Activated CD4-positive, alpha-beta T cell treated with anti-CD3 and anti-CD28 coated beads for 36 hours (primary cell): ENCODE measurements around the gene P2RY14. TPM values are rescaled to one million over a fixed set of nuclear protein-coding genes. Genes with fewer than 3 reads are reported as not detected.
"Not testable (repeated sequence)": the region's sequence is repeated elsewhere in the genome, so short reads cannot be mapped to it uniquely, and the experiment has no call there.

Experiments used
- ATAC-seq: fragments of 200-7000 bp; cut with Tn5 transposase; one replicate; pipeline ENCODE4 v1.10.0; 2021; ENCODE audit warnings: mild to moderate bottlenecking, moderate library complexity
- CTCF ChIA-PET: fragments of 350-600 bp; sonication (Branson Sonifier 250); formaldehyde crosslinking; loops from one replicate; lab custom pipeline; 2021; ENCODE audit warnings: antibody characterized with exemption; lab: Charles Lee
- POLR2A ChIA-PET: fragments of 350-600 bp; sonication (Branson Sonifier 250); formaldehyde crosslinking; loops from one replicate; lab custom pipeline; 2021; ENCODE audit warnings: antibody characterized with exemption, inconsistent platforms; lab: Charles Lee
- DNase-seq: peaks from one replicate; pipeline ENCODE4 v3.0.0-alpha.2; 2020
- H3K27ac Mint-ChIP-seq: one replicate; pipeline ENCODE4 v1.8.0; 2021; ENCODE audit warnings: mixed read lengths
- H3K27me3 Mint-ChIP-seq: one replicate; pipeline ENCODE4 v1.8.0; 2021; ENCODE audit warnings: mixed read lengths
- H3K36me3 Mint-ChIP-seq: one replicate; pipeline ENCODE4 v1.8.0; 2021; ENCODE audit warnings: low read depth, mixed read lengths
- H3K4me1 Mint-ChIP-seq: one replicate; pipeline ENCODE4 v1.8.0; 2021; ENCODE audit warnings: mixed read lengths
- H3K4me3 Mint-ChIP-seq: one replicate; pipeline ENCODE4 v1.8.0; 2021; ENCODE audit warnings: mild to moderate bottlenecking, moderate library complexity, mixed read lengths
- H3K9me3 Mint-ChIP-seq: one replicate; pipeline ENCODE4 v1.8.0; 2021; ENCODE audit warnings: low read depth, mixed read lengths
- intact Hi-C, 2 experiments: fragments of 100-400 bp; cut with DNase I in 1 of 2; cut with micrococcal nuclease in 1 of 2; formaldehyde crosslinking; loops; one replicate each; pipeline versions ENCODE4 v1.14.2 to v1.15.1; 2022 to 2024; cut with DNase I, micrococcal nuclease
- total RNA-seq, 2 experiments: library from RNA; stranded (reverse); gene quantifications; one replicate each; pipeline ENCODE4 v1.2.3, GENCODE V29; 2021

P2RY14 gene
- total RNA-seq, 2 experiments from 2014 or later = 0.16 to 0.25 TPM

GRCh38 chr3:151232991-151233390, 45.4 kb downstream of the P2RY14 start:
- CTCF ChIA-PET = interaction anchor here (0.6 to 1.8 kb wide), 7 partner anchors 21 to 77 kb away, joined by 3 to 6 read pairs (median 4); partner anchors contain the start of gene P2RY14
- intact Hi-C loops = no loop called here

GRCh38 chr3:151232403-151232802, 45.9 kb downstream of the P2RY14 start:
- H3K27ac Mint-ChIP-seq, POLR2A ChIA-PET, ATAC-seq, H3K27me3 Mint-ChIP-seq, DNase-seq, intact Hi-C loops, H3K9me3 Mint-ChIP-seq, H3K36me3 Mint-ChIP-seq, H3K4me3 Mint-ChIP-seq: not testable (repeated sequence)
- H3K4me1 Mint-ChIP-seq = peaks cover 28% of the 10 kb centered on the region
- CTCF ChIA-PET = interaction anchor here (0.6 to 1.8 kb wide), 6 partner anchors 21 to 76 kb away, joined by 3 to 6 read pairs (median 4); partner anchors contain the start of gene P2RY14

More at GRCh38 chr3:151232991-151233390, 45.4 kb downstream of the P2RY14 start:
- Mint-ChIP-seq H3K27me3 (no peaks in the 10 kb centered on the region), H3K4me1 (peaks cover 22% of the 10 kb centered on the region), H3K36me3 (no peaks in the 10 kb centered on the region), H3K4me3 (no peak overlapping the region), H3K27ac (no peak overlapping the region), H3K9me3 (no peaks in the 10 kb centered on the region)
- POLR2A ChIA-PET = no interaction called here
- DNase-seq = no peak
- ATAC-seq = no peak

- Mint-ChIP-seq H3K9me3 (no peaks in the 10 kb centered on the region), H3K36me3 (no peaks in the 10 kb centered on the region), H3K27ac (peak overlapping the region; percentile 69), H3K4me3 (no peak overlapping the region), H3K4me1 (peaks cover 45% of the 10 kb centered on the region), H3K27me3 (no peaks in the 10 kb centered on the region)
- ATAC-seq (no peak), DNase-seq (no peak)
- ChIA-PET POLR2A (interaction anchor here (1.0 kb wide), 1 partner anchor 28 kb away, joined by 5 read pairs; the partner anchor contains the start of gene GPR171), CTCF (interaction anchor here (0.7 to 8.2 kb wide), 11 partner anchors 9 to 1326 kb away, joined by 3 to 124 read pairs (median 3); partner anchors contain the start of genes GPR87 and P2RY14)
- intact Hi-C loops = no loop called here
Measured at GRCh38 chr3:151230646-151231045, 47.7 kb downstream of the P2RY14 start.

GRCh38 chr3:151228666-151229040, 49.7 kb downstream of the P2RY14 start:
- POLR2A ChIA-PET = interaction anchor here (0.5 to 0.6 kb wide), 2 partner anchors 19 to 118 kb away, joined by 3 read pairs; no protein-coding TSS in a partner anchor
- CTCF ChIA-PET = interaction anchor here (0.8 to 8.2 kb wide), 27 partner anchors 11 to 610 kb away, joined by 3 to 124 read pairs (median 5); partner anchors contain the start of gene P2RY14

GRCh38 chr3:151227807-151228665, 50.3 kb downstream of the P2RY14 start:
- no peaks in the 10 kb centered on the region for H3K36me3 Mint-ChIP-seq
- H3K27ac Mint-ChIP-seq = peak overlapping the region; percentile 64
- ChIA-PET POLR2A (interaction anchor here (0.6 kb wide), 1 partner anchor 119 kb away, joined by 3 read pairs; no protein-coding TSS in a partner anchor), CTCF (interaction anchor here (0.6 to 8.2 kb wide), 34 partner anchors 8 to 611 kb away, joined by 3 to 124 read pairs (median 5); partner anchors contain the start of gene P2RY14)
- peak; percentile 75 for ATAC-seq
- peak; percentile 87 for DNase-seq
- H3K27me3 Mint-ChIP-seq = no peaks in the 10 kb centered on the region
- peaks cover 58% of the 10 kb centered on the region for H3K4me1 Mint-ChIP-seq
- no peak overlapping the region for H3K4me3 Mint-ChIP-seq
- no peaks in the 10 kb centered on the region for H3K9me3 Mint-ChIP-seq
- intact Hi-C loops = loop anchor here (1.0 to 5.0 kb wide), 10 partner anchors 25 to 690 kb away; partner anchors contain the start of genes GPR171 (in 2 of the 2), GPR87 (in 1 of the 2), P2RY13 (in 1 of the 2) and P2RY14 (in 1 of the 2)

More at GRCh38 chr3:151228666-151229040, 49.7 kb downstream of the P2RY14 start:
- intact Hi-C loops = loop anchor here in 1 of 2 experiments (5.0 kb wide), 1 partner anchor 99 kb away; the partner anchor contains the start of gene P2RY13
- Mint-ChIP-seq H3K27me3 (no peaks in the 10 kb centered on the region), H3K27ac (no peak overlapping the region), H3K4me3 (no peak overlapping the region), H3K36me3 (no peaks in the 10 kb centered on the region), H3K4me1 (peaks cover 58% of the 10 kb centered on the region), H3K9me3 (no peaks in the 10 kb centered on the region)
- ATAC-seq = no peak
- DNase-seq = no peak

- ChIA-PET CTCF (interaction anchor here (0.6 to 8.2 kb wide), 28 partner anchors 8 to 632 kb away, joined by 3 to 124 read pairs (median 6); partner anchors contain the start of genes GPR171 and P2RY14), POLR2A (no interaction called here)
- no peak overlapping the region for H3K4me3 Mint-ChIP-seq
- peak; percentile 21 for DNase-seq
- peaks cover 58% of the 10 kb centered on the region for H3K4me1 Mint-ChIP-seq
- intact Hi-C loops = loop anchor here (1.0 to 5.0 kb wide), 10 partner anchors 24 to 691 kb away; partner anchors contain the start of genes GPR171 (in 2 of the 2), GPR87 (in 1 of the 2), P2RY13 (in 1 of the 2) and P2RY14 (in 1 of the 2)
- H3K9me3 Mint-ChIP-seq = peaks cover 3% of the 10 kb centered on the region
- ATAC-seq = peak; percentile 23
- peaks cover 2% of the 10 kb centered on the region for H3K36me3 Mint-ChIP-seq
- H3K27me3 Mint-ChIP-seq = no peaks in the 10 kb centered on the region
- peak overlapping the region; percentile 59 for H3K27ac Mint-ChIP-seq
Measured at GRCh38 chr3:151227266-151227806, 51.0 kb downstream of the P2RY14 start.

GRCh38 chr3:151226825-151227224, 51.5 kb downstream of the P2RY14 start:
- POLR2A ChIA-PET = no interaction called here
- Mint-ChIP-seq H3K9me3 (peaks cover 8% of the 10 kb centered on the region), H3K27ac (no peak overlapping the region), H3K36me3 (peaks cover 7% of the 10 kb centered on the region), H3K4me1 (peaks cover 58% of the 10 kb centered on the region), H3K4me3 (no peak overlapping the region), H3K27me3 (no peaks in the 10 kb centered on the region)
- ATAC-seq (no peak), DNase-seq (no peak)
- intact Hi-C loops = loop anchor here (1.0 to 5.0 kb wide), 10 partner anchors 24 to 691 kb away; partner anchors contain the start of genes GPR171 (in 2 of the 2), GPR87 (in 1 of the 2), P2RY13 (in 1 of the 2) and P2RY14 (in 1 of the 2)
- CTCF ChIA-PET = interaction anchor here (0.6 to 8.2 kb wide), 23 partner anchors 8 to 632 kb away, joined by 3 to 124 read pairs (median 7); partner anchors contain the start of genes GPR171 and P2RY14

- CTCF ChIA-PET = interaction anchor here (0.5 to 8.2 kb wide), 21 partner anchors 9 to 223 kb away, joined by 3 to 124 read pairs (median 4); partner anchors contain the start of genes GPR171 and P2RY14
- peak overlapping the region; percentile 68 for H3K27ac Mint-ChIP-seq
- H3K4me3 Mint-ChIP-seq = no peak overlapping the region
- intact Hi-C loops = loop anchor here in 1 of 2 experiments (1.0 to 5.0 kb wide), 3 partner anchors 23 to 101 kb away; partner anchors contain the start of genes GPR171 and P2RY13
- POLR2A ChIA-PET = interaction anchor here (0.7 to 1.0 kb wide), 3 partner anchors 21 to 25 kb away, joined by 3 to 9 read pairs (median 4); partner anchors contain the start of gene GPR171
- H3K9me3 Mint-ChIP-seq = peaks cover 10% of the 10 kb centered on the region
- peak; percentile 52 for ATAC-seq
- H3K27me3 Mint-ChIP-seq = no peaks in the 10 kb centered on the region
- peak; percentile 32 for DNase-seq
- H3K36me3 Mint-ChIP-seq = peaks cover 12% of the 10 kb centered on the region
- H3K4me1 Mint-ChIP-seq = peaks cover 56% of the 10 kb centered on the region
Measured at GRCh38 chr3:151226088-151226563, 52.2 kb downstream of the P2RY14 start.

- H3K4me1 Mint-ChIP-seq = peaks cover 47% of the 10 kb centered on the region
- no peaks in the 10 kb centered on the region for H3K27me3 Mint-ChIP-seq
- no peak overlapping the region for H3K4me3 Mint-ChIP-seq
- H3K36me3 Mint-ChIP-seq = peaks cover 17% of the 10 kb centered on the region
- H3K9me3 Mint-ChIP-seq = peaks cover 16% of the 10 kb centered on the region
- DNase-seq (no peak), ATAC-seq (no peak)
- ChIA-PET CTCF (interaction anchor here (0.6 to 8.2 kb wide), 16 partner anchors 8 to 793 kb away, joined by 3 to 124 read pairs (median 4); partner anchors contain the start of genes GPR171 and P2RY14), POLR2A (interaction anchor here (0.6 to 1.2 kb wide), 5 partner anchors 21 to 91 kb away, joined by 3 to 9 read pairs (median 4); partner anchors contain the start of genes GPR171 and GPR87)
- H3K27ac Mint-ChIP-seq = peak overlapping the region; percentile 68
- intact Hi-C loops = loop anchor here in 1 of 2 experiments (5.0 kb wide), 1 partner anchor 102 kb away; the partner anchor contains the start of gene P2RY13
Measured at GRCh38 chr3:151225040-151225975, 53.0 kb downstream of the P2RY14 start.
